H1 (cell line): ENCODE results near the gene DKKL1. TPM values are rescaled to one million over a fixed set of nuclear protein-coding genes. Genes with fewer than 3 reads are reported as not detected.

Source experiments
- BRCA1 ChIP-seq: IDR thresholded peaks from 2 replicates; pipeline ENCODE4 v1.6.1; 2012; ENCODE audit warnings: low read depth, low read length, improper control_type of control experiment
- EGR1 ChIP-seq: IDR thresholded peaks from 2 replicates; pipeline ENCODE4 v1.6.1; 2011; ENCODE audit warnings: low read depth, low read length, borderline replicate concordance
- RAD21 ChIP-seq, 2 experiments: IDR thresholded peaks in 1 of 2; conservative IDR thresholded peaks in 1 of 2; 2 replicates each; pipeline ENCODE4 v1.6.1; 2011; ENCODE audit warnings: low read depth in 2 of 2, low read length in 2 of 2, improper control_type of control experiment in 1 of 2, inconsistent platforms in 1 of 2, mild to moderate bottlenecking in 1 of 2, moderate library complexity in 1 of 2
- RBBP5 ChIP-seq: IDR thresholded peaks from 2 replicates; pipeline ENCODE4 v1.7.1; 2012; ENCODE audit warnings: low read depth, mild to moderate bottlenecking, inconsistent platforms, low read length, moderate library complexity, borderline replicate concordance
- SIN3A ChIP-seq, 2 experiments: IDR thresholded peaks in 1 of 2; conservative IDR thresholded peaks in 1 of 2; 2 replicates each; pipeline ENCODE4 v1.6.1; 2011 to 2012; ENCODE audit warnings: low read length in 2 of 2, improper control_type of control experiment in 1 of 2, low read depth in 1 of 2, mild to moderate bottlenecking in 1 of 2
- SP1 ChIP-seq: IDR thresholded peaks from 2 replicates; pipeline ENCODE4 v1.6.1; 2011; ENCODE audit warnings: low read depth, low read length
- SP4 ChIP-seq: IDR thresholded peaks from 2 replicates; pipeline ENCODE4 v1.6.1; 2012; ENCODE audit warnings: low read length, inconsistent platforms
- TBP ChIP-seq: IDR thresholded peaks from 2 replicates; pipeline ENCODE4 v1.6.1; 2011; ENCODE audit warnings: low read depth, low read length, improper control_type of control experiment
- polyA plus RNA-seq, 7 experiments: library from polyadenylated mRNA; depleted of rRNA in 3 of 7; stranded (reverse) in 5 of 7; unstranded in 2 of 7; fragments of >200 nt in 5 of 7; fragments of 200-250 nt in 2 of 7; gene quantifications; 1 replicate in 5 of 7; 2 replicates in 1 of 7; 4 replicates in 1 of 7; pipeline versions ENCODE4 v1.2.1 to v1.2.3, GENCODE V29; 2011 to 2013; ENCODE audit warnings: missing spikeins in 2 of 7, mixed read lengths in 2 of 7
- total RNA-seq: library from RNA; stranded (reverse); fragmentation: NEBNext Ultra II Directional; extraction: Animal tissue kit (Norgen Biotek cat#: 25700); gene quantifications from 2 replicates; pipeline ENCODE4 v1.2.1, GENCODE V29; 2021
- TF ChIP-seq, protein P1 (sequence below): fragments of 300-600 bp; sonication (generic); IDR thresholded peaks from 2 replicates; pipeline ENCODE4 v1.7.1; 2012; ENCODE audit warnings: low read length, moderate library complexity, mild to moderate bottlenecking, inconsistent platforms; ENCODE audit not compliant: insufficient replicate concordance
- TF ChIP-seq, protein P2 (sequence below): IDR thresholded peaks from 2 replicates; pipeline ENCODE4 v1.6.1; 2012; ENCODE audit warnings: low read length, inconsistent platforms

Gene DKKL1
- total and polyA plus RNA-seq, 2 of the 8 experiments (the other 6 are each of a cell fraction or from before 2014, with no cell fraction given): 2.6 to 6.8 TPM

DNA sequence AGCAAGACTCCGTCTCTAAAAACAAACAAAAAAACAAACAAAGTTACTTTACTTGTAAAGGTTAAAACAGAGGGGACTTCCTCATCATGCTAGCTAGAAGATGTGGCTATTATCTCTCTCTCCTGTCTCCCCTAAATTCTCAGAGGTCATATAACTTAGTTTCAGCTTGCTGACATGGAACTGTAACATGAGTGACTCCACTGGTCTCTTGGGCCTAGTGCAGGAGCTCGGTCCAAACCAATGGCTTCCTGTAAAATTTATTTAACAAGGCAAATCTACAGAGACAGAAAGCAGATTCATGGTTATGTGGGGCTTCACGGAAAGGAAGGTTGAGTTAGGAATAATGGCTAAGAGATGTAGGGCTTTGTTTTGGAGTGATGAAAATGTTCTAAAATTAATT lies 14.8 kb downstream of the DKKL1 start (continued):
- TF ChIP-seq, protein P1, sequence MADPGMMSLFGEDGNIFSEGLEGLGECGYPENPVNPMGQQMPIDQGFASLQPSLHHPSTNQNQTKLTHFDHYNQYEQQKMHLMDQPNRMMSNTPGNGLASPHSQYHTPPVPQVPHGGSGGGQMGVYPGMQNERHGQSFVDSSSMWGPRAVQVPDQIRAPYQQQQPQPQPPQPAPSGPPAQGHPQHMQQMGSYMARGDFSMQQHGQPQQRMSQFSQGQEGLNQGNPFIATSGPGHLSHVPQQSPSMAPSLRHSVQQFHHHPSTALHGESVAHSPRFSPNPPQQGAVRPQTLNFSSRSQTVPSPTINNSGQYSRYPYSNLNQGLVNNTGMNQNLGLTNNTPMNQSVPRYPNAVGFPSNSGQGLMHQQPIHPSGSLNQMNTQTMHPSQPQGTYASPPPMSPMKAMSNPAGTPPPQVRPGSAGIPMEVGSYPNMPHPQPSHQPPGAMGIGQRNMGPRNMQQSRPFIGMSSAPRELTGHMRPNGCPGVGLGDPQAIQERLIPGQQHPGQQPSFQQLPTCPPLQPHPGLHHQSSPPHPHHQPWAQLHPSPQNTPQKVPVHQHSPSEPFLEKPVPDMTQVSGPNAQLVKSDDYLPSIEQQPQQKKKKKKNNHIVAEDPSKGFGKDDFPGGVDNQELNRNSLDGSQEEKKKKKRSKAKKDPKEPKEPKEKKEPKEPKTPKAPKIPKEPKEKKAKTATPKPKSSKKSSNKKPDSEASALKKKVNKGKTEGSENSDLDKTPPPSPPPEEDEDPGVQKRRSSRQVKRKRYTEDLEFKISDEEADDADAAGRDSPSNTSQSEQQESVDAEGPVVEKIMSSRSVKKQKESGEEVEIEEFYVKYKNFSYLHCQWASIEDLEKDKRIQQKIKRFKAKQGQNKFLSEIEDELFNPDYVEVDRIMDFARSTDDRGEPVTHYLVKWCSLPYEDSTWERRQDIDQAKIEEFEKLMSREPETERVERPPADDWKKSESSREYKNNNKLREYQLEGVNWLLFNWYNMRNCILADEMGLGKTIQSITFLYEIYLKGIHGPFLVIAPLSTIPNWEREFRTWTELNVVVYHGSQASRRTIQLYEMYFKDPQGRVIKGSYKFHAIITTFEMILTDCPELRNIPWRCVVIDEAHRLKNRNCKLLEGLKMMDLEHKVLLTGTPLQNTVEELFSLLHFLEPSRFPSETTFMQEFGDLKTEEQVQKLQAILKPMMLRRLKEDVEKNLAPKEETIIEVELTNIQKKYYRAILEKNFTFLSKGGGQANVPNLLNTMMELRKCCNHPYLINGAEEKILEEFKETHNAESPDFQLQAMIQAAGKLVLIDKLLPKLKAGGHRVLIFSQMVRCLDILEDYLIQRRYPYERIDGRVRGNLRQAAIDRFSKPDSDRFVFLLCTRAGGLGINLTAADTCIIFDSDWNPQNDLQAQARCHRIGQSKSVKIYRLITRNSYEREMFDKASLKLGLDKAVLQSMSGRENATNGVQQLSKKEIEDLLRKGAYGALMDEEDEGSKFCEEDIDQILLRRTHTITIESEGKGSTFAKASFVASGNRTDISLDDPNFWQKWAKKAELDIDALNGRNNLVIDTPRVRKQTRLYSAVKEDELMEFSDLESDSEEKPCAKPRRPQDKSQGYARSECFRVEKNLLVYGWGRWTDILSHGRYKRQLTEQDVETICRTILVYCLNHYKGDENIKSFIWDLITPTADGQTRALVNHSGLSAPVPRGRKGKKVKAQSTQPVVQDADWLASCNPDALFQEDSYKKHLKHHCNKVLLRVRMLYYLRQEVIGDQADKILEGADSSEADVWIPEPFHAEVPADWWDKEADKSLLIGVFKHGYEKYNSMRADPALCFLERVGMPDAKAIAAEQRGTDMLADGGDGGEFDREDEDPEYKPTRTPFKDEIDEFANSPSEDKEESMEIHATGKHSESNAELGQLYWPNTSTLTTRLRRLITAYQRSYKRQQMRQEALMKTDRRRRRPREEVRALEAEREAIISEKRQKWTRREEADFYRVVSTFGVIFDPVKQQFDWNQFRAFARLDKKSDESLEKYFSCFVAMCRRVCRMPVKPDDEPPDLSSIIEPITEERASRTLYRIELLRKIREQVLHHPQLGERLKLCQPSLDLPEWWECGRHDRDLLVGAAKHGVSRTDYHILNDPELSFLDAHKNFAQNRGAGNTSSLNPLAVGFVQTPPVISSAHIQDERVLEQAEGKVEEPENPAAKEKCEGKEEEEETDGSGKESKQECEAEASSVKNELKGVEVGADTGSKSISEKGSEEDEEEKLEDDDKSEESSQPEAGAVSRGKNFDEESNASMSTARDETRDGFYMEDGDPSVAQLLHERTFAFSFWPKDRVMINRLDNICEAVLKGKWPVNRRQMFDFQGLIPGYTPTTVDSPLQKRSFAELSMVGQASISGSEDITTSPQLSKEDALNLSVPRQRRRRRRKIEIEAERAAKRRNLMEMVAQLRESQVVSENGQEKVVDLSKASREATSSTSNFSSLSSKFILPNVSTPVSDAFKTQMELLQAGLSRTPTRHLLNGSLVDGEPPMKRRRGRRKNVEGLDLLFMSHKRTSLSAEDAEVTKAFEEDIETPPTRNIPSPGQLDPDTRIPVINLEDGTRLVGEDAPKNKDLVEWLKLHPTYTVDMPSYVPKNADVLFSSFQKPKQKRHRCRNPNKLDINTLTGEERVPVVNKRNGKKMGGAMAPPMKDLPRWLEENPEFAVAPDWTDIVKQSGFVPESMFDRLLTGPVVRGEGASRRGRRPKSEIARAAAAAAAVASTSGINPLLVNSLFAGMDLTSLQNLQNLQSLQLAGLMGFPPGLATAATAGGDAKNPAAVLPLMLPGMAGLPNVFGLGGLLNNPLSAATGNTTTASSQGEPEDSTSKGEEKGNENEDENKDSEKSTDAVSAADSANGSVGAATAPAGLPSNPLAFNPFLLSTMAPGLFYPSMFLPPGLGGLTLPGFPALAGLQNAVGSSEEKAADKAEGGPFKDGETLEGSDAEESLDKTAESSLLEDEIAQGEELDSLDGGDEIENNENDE: no peak
- TF ChIP-seq BRCA1 (no peak), RAD21 (IDR thresholded peaks at IDR 0.05 in 1 of 2, conservative IDR thresholded peaks at IDR 0.05 in 1 of 2; ENCODE audit: low read depth in 2 of 2, low read length in 2 of 2) (no peak), TBP (no peak), RBBP5 (no peak), SP1 (no peak), SP4 (no peak), EGR1 (no peak), SIN3A (conservative IDR thresholded peaks at IDR 0.05 in 1 of 2, IDR thresholded peaks at IDR 0.05 in 1 of 2; ENCODE audit: low read depth in 1 of 2, low read length in 2 of 2) (no peak)
- TF ChIP-seq, protein P2, sequence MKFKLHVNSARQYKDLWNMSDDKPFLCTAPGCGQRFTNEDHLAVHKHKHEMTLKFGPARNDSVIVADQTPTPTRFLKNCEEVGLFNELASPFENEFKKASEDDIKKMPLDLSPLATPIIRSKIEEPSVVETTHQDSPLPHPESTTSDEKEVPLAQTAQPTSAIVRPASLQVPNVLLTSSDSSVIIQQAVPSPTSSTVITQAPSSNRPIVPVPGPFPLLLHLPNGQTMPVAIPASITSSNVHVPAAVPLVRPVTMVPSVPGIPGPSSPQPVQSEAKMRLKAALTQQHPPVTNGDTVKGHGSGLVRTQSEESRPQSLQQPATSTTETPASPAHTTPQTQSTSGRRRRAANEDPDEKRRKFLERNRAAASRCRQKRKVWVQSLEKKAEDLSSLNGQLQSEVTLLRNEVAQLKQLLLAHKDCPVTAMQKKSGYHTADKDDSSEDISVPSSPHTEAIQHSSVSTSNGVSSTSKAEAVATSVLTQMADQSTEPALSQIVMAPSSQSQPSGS: no peak
